H1 (cell line): ENCODE measurements around the gene GALNT9. TPM values are rescaled to one million over a fixed set of nuclear protein-coding genes. Genes with fewer than 3 reads are reported as not detected.

ENCODE experiments used
- CHD7 ChIP-seq: fragments of 300-600 bp; sonication (generic); IDR thresholded peaks from 2 replicates; pipeline ENCODE4 v1.7.1; 2012; ENCODE audit warnings: low read length, moderate library complexity, mild to moderate bottlenecking, inconsistent platforms; ENCODE audit not compliant: insufficient replicate concordance
- polyA plus RNA-seq, 7 experiments: library from polyadenylated mRNA; depleted of rRNA in 3 of 7; stranded (reverse) in 5 of 7; unstranded in 2 of 7; fragments of >200 nt in 5 of 7; fragments of 200-250 nt in 2 of 7; gene quantifications; 1 replicate in 5 of 7; 2 replicates in 1 of 7; 4 replicates in 1 of 7; pipeline versions ENCODE4 v1.2.1 to v1.2.3, GENCODE V29; 2011 to 2013; ENCODE audit warnings: missing spikeins in 2 of 7, mixed read lengths in 2 of 7
- total RNA-seq: library from RNA; stranded (reverse); fragmentation: NEBNext Ultra II Directional; extraction: Animal tissue kit (Norgen Biotek cat#: 25700); gene quantifications from 2 replicates; pipeline ENCODE4 v1.2.1, GENCODE V29; 2021

The GALNT9 gene
- total and polyA plus RNA-seq, 2 of the 8 experiments (the other 6 are each of a cell fraction or from before 2014, with no cell fraction given) = 2.0 to 3.6 TPM

- TF ChIP-seq CHD7 = no peak
Observed at GRCh38 chr12:132359551-132359950, 30.2 kb upstream of the GALNT9 start (continued).
